Measurements from ENCODE around the gene ITGA1. TPM values are rescaled to one million over a fixed set of nuclear protein-coding genes. Genes with fewer than 3 reads are reported as not detected.

ITGA1 gene
- total and polyA plus RNA-seq, 4 donors, result 24.2 to 187 (median 48.5) TPM

DNA sequence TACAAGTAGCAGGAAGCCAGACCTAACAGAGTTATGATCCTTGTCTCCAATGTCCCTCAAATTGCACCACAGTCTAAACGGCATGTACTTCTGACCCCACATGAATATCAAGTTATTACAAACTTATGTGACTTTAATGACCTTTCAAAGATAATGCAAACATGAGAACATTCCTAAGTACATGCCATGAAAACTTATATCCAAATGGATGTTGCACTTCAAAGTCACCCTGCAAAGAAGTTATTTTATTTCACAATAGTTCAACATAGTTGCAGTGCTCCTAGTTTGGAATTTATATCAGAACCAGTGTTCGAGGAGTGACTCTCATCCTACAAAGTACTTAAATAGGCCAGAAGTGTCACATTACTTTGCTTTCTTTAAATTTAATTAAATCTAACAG is 41.2 kb upstream of the ITGA1 start:
- Histone ChIP-seq H3K9me3 (ENCODE audit: control insufficient read depth in 4 of 4, low read length in 3 of 4) (no peaks in the 10 kb centered on the region), H3K27ac (ENCODE audit: low read depth in 1 of 2, low read length in 2 of 2) (no peak overlapping the region), H3K9ac (ENCODE audit: low read depth in 1 of 2, low read length in 2 of 2) (no peak overlapping the region), H3K4me3 (ENCODE audit: low read depth in 1 of 3, low read length in 3 of 3) (no peak overlapping the region), H3K4me1 (ENCODE audit: control insufficient read depth in 4 of 4, insufficient read depth in 4 of 4, low read length in 3 of 4) (no peaks in the 10 kb centered on the region), H3K36me3 (ENCODE audit: control insufficient read depth in 4 of 4, insufficient read depth in 3 of 4, low read depth in 1 of 4, low read length in 3 of 4) (no peaks in the 10 kb centered on the region), H3K27me3 (ENCODE audit: control insufficient read depth in 4 of 4, insufficient read depth in 4 of 4, low read length in 3 of 4) (no peaks in the 10 kb centered on the region)
- DNase-seq (ENCODE audit: low spot score), result no peak
- WGBS, result 80% methylated on average over 2 of the region's 2 CpGs
- TF ChIP-seq RAD21 (IDR thresholded peaks at IDR 0.05) (no peak), FOXA2 (IDR thresholded peaks at IDR 0.05) (no peak)
- TF ChIP-seq, protein P1, sequence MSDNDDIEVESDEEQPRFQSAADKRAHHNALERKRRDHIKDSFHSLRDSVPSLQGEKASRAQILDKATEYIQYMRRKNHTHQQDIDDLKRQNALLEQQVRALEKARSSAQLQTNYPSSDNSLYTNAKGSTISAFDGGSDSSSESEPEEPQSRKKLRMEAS (IDR thresholded peaks at IDR 0.05), result no peak

DNA sequence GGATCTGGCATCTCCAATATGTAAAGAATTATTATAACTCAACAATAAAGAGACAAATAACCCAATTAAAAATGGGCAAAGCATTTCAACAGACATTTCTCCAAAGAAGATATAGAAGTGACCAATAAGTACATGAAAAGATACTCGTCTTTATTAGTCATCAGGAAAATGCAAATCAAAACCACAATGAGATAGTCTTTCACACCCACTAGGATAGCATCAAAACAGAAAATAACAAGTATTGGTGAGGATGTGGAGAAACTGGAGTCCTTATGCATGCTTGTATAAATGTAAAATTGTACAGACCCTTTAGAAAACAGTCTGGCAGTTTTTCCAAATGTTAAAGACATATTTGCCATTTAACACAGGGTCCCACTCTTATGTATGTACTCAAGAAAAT is 39.1 kb upstream of the ITGA1 start:
- no peaks in the 10 kb centered on the region for H3K9me3 ChIP-seq (ENCODE audit: control insufficient read depth in 4 of 4, low read length in 3 of 4)
- TF ChIP-seq RAD21 (IDR thresholded peaks at IDR 0.05), result no peak
- no peak for TF ChIP-seq NR2F2 (IDR thresholded peaks at IDR 0.05)
- no peak for TF ChIP-seq GABPA (IDR thresholded peaks at IDR 0.05 in 1 of 2, conservative IDR thresholded peaks at IDR 0.05 in 1 of 2)
- no peak for TF ChIP-seq TAF1 (conservative IDR thresholded peaks at IDR 0.05)
- TF ChIP-seq, protein P2, sequence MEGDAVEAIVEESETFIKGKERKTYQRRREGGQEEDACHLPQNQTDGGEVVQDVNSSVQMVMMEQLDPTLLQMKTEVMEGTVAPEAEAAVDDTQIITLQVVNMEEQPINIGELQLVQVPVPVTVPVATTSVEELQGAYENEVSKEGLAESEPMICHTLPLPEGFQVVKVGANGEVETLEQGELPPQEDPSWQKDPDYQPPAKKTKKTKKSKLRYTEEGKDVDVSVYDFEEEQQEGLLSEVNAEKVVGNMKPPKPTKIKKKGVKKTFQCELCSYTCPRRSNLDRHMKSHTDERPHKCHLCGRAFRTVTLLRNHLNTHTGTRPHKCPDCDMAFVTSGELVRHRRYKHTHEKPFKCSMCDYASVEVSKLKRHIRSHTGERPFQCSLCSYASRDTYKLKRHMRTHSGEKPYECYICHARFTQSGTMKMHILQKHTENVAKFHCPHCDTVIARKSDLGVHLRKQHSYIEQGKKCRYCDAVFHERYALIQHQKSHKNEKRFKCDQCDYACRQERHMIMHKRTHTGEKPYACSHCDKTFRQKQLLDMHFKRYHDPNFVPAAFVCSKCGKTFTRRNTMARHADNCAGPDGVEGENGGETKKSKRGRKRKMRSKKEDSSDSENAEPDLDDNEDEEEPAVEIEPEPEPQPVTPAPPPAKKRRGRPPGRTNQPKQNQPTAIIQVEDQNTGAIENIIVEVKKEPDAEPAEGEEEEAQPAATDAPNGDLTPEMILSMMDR (IDR thresholded peaks at IDR 0.05; ENCODE audit: low read depth, low read length, missing input control), result no peak
- TF ChIP-seq, protein P1 (IDR thresholded peaks at IDR 0.05), result no peak
- no peak for TF ChIP-seq FOXA2 (IDR thresholded peaks at IDR 0.05)
- no peak for TF ChIP-seq FOXA1 (IDR thresholded peaks at IDR 0.05)
- no peak for TF ChIP-seq HNF4A (conservative IDR thresholded peaks at IDR 0.05)
- TF ChIP-seq, protein P3, sequence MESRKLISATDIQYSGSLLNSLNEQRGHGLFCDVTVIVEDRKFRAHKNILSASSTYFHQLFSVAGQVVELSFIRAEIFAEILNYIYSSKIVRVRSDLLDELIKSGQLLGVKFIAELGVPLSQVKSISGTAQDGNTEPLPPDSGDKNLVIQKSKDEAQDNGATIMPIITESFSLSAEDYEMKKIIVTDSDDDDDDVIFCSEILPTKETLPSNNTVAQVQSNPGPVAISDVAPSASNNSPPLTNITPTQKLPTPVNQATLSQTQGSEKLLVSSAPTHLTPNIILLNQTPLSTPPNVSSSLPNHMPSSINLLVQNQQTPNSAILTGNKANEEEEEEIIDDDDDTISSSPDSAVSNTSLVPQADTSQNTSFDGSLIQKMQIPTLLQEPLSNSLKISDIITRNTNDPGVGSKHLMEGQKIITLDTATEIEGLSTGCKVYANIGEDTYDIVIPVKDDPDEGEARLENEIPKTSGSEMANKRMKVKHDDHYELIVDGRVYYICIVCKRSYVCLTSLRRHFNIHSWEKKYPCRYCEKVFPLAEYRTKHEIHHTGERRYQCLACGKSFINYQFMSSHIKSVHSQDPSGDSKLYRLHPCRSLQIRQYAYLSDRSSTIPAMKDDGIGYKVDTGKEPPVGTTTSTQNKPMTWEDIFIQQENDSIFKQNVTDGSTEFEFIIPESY (IDR thresholded peaks at IDR 0.05), result no peak
- TF ChIP-seq, protein P4, sequence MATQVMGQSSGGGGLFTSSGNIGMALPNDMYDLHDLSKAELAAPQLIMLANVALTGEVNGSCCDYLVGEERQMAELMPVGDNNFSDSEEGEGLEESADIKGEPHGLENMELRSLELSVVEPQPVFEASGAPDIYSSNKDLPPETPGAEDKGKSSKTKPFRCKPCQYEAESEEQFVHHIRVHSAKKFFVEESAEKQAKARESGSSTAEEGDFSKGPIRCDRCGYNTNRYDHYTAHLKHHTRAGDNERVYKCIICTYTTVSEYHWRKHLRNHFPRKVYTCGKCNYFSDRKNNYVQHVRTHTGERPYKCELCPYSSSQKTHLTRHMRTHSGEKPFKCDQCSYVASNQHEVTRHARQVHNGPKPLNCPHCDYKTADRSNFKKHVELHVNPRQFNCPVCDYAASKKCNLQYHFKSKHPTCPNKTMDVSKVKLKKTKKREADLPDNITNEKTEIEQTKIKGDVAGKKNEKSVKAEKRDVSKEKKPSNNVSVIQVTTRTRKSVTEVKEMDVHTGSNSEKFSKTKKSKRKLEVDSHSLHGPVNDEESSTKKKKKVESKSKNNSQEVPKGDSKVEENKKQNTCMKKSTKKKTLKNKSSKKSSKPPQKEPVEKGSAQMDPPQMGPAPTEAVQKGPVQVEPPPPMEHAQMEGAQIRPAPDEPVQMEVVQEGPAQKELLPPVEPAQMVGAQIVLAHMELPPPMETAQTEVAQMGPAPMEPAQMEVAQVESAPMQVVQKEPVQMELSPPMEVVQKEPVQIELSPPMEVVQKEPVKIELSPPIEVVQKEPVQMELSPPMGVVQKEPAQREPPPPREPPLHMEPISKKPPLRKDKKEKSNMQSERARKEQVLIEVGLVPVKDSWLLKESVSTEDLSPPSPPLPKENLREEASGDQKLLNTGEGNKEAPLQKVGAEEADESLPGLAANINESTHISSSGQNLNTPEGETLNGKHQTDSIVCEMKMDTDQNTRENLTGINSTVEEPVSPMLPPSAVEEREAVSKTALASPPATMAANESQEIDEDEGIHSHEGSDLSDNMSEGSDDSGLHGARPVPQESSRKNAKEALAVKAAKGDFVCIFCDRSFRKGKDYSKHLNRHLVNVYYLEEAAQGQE (IDR thresholded peaks at IDR 0.05), result no peak
- no peak for TF ChIP-seq EGR1 (IDR thresholded peaks at IDR 0.05; ENCODE audit: low read depth in 2 of 2)
- no peak for TF ChIP-seq SP1 (IDR thresholded peaks at IDR 0.05)
- TF ChIP-seq YY1 (IDR thresholded peaks at IDR 0.05), result no peak
- no peak for TF ChIP-seq JUND (IDR thresholded peaks at IDR 0.05)
- TF ChIP-seq HNF4G (IDR thresholded peaks at IDR 0.05), result no peak
- TF ChIP-seq RXRA (IDR thresholded peaks at IDR 0.05), result no peak
- TF ChIP-seq, protein P5, sequence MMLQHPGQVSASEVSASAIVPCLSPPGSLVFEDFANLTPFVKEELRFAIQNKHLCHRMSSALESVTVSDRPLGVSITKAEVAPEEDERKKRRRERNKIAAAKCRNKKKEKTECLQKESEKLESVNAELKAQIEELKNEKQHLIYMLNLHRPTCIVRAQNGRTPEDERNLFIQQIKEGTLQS (IDR thresholded peaks at IDR 0.05), result no peak
- no peak overlapping the region for H3K9ac ChIP-seq (ENCODE audit: low read depth in 1 of 2, low read length in 2 of 2)
- no peak for DNase-seq (ENCODE audit: low spot score)
- H3K27ac ChIP-seq (ENCODE audit: low read depth in 1 of 2, low read length in 2 of 2), result no peak overlapping the region
- no peaks in the 10 kb centered on the region for H3K36me3 ChIP-seq (ENCODE audit: control insufficient read depth in 4 of 4, insufficient read depth in 3 of 4, low read depth in 1 of 4, low read length in 3 of 4)
- H3K27me3 ChIP-seq (ENCODE audit: control insufficient read depth in 4 of 4, insufficient read depth in 4 of 4, low read length in 3 of 4), result no peaks in the 10 kb centered on the region
- H3K4me1 ChIP-seq (ENCODE audit: control insufficient read depth in 4 of 4, insufficient read depth in 4 of 4, low read length in 3 of 4), result no peaks in the 10 kb centered on the region
- no peak overlapping the region for H3K4me3 ChIP-seq (ENCODE audit: low read depth in 1 of 3, low read length in 3 of 3)
- WGBS, result 39% methylated on average over 1 of the region's 1 CpG

Measured in liver (tissue), 9 donors.